ENCODE data around the gene SETSIP. TPM values are rescaled to one million over a fixed set of nuclear protein-coding genes. Genes with fewer than 3 reads are reported as not detected.
"Not testable (repeated sequence)": the region's sequence is repeated elsewhere in the genome, so short reads cannot be mapped to it uniquely, and the experiment has no call there.

Gene SETSIP
- total RNA-seq, 6 experiments from 2014 or later, result not detected

GRCh38 chr1:92029241-92029922 is 45.8 kb downstream of the SETSIP start:
- Mint-ChIP-seq H3K4me1 (ENCODE audit: low read depth) (peaks cover 17% of the 10 kb centered on the region), H3K4me3 (peak overlapping the region; percentile 73), H3K27me3 (ENCODE audit: insufficient read depth) (peaks cover 9% of the 10 kb centered on the region; the same call in 1 of the 2 replicates), H3K27ac (no peak overlapping the region), H3K9me3 (no peaks in the 10 kb centered on the region), H3K36me3 (ENCODE audit: low read depth) (no peaks in the 10 kb centered on the region)
- DNase-seq, result no peak
- TF ChIP-seq CTCF (IDR thresholded peaks at IDR 0.05), result no peak

- Mint-ChIP-seq H3K4me1 (ENCODE audit: low read depth) (peaks cover 15% of the 10 kb centered on the region), H3K27ac (no peak overlapping the region)
- DNase-seq, result no peak
Measured at GRCh38 chr1:92026806-92027205, 48.4 kb downstream of the SETSIP start.

GRCh38 chr1:92026042-92026441 is 49.2 kb downstream of the SETSIP start:
- not testable (repeated sequence) for H3K4me3 Mint-ChIP-seq; H3K4me1 Mint-ChIP-seq (ENCODE audit: low read depth); H3K36me3 Mint-ChIP-seq (ENCODE audit: low read depth); H3K27ac Mint-ChIP-seq; DNase-seq; H3K9me3 Mint-ChIP-seq
- peaks cover 19% of the 10 kb centered on the region for H3K27me3 Mint-ChIP-seq (ENCODE audit: insufficient read depth)

More at GRCh38 chr1:92026806-92027205, 48.4 kb downstream of the SETSIP start:
- Mint-ChIP-seq H3K27me3 (ENCODE audit: insufficient read depth) (peaks cover 20% of the 10 kb centered on the region), H3K9me3 (no peaks in the 10 kb centered on the region; the same call in 1 of the 2 replicates), H3K4me3 (no peak overlapping the region), H3K36me3 (ENCODE audit: low read depth) (no peaks in the 10 kb centered on the region)
- TF ChIP-seq CTCF (IDR thresholded peaks at IDR 0.05), result no peak

Other genes starting within 250 kb of the SETSIP start
- gene TGFBR3, start 189.3 kb downstream of the SETSIP start, total RNA-seq (2021; fragmentation: NEBNext Ultra II Directional; extraction: Animal tissue kit (Norgen Biotek cat#: 25700)), result 10 to 100 TPM in 4 of 6 experiments, 1 to 10 TPM in 2; 5.8 to 21.1 (median 19.0) TPM
- gene BRDT, start 126.0 kb downstream of the SETSIP start, total RNA-seq (2021; fragmentation: NEBNext Ultra II Directional; extraction: Animal tissue kit (Norgen Biotek cat#: 25700)), result not detected
- under 1 TPM in 2 of 6 experiments, not detected in 4; 0.21 to 0.31 TPM for gene EPHX4, start 45.4 kb downstream of the SETSIP start, total RNA-seq (2021; fragmentation: NEBNext Ultra II Directional; extraction: Animal tissue kit (Norgen Biotek cat#: 25700))
- 1 to 10 TPM in 3 of 6 experiments, under 1 TPM in 3; 0.82 to 1.8 (median 1.0) TPM for gene BTBD8, start 4.9 kb upstream of the SETSIP start, total RNA-seq (2021; fragmentation: NEBNext Ultra II Directional; extraction: Animal tissue kit (Norgen Biotek cat#: 25700))
- gene C1orf146, start 142.5 kb upstream of the SETSIP start, total RNA-seq (2021; fragmentation: NEBNext Ultra II Directional; extraction: Animal tissue kit (Norgen Biotek cat#: 25700)), result not detected
- gene GLMN, start 223.6 kb upstream of the SETSIP start, total RNA-seq (2021; fragmentation: NEBNext Ultra II Directional; extraction: Animal tissue kit (Norgen Biotek cat#: 25700)), result 1 to 10 TPM; 6.6 to 8.4 (median 7.3) TPM
- 10 to 100 TPM; 18.4 to 24.8 (median 21.0) TPM for gene RPAP2, start 223.6 kb upstream of the SETSIP start, total RNA-seq (2021; fragmentation: NEBNext Ultra II Directional; extraction: Animal tissue kit (Norgen Biotek cat#: 25700))